Activated CD8-positive, alpha-beta memory T cell treated with anti-CD3 and anti-CD28 coated beads, Interleukin-2, amount 50 U/mL, for 48 hours (primary cell): ENCODE results near the gene ATF5.

Experiments used
- DNase-seq: peaks from one replicate; pipeline ENCODE4 v3.0.0-alpha.2; 2020

Gene ATF5

GRCh38 chr19:49894879-49895565 is 34.0 kb upstream of the ATF5 start:
- DNase-seq = peak; percentile 80

GRCh38 chr19:49895566-49896297 is 33.3 kb upstream of the ATF5 start:
- peak; percentile 74 for DNase-seq

DNA sequence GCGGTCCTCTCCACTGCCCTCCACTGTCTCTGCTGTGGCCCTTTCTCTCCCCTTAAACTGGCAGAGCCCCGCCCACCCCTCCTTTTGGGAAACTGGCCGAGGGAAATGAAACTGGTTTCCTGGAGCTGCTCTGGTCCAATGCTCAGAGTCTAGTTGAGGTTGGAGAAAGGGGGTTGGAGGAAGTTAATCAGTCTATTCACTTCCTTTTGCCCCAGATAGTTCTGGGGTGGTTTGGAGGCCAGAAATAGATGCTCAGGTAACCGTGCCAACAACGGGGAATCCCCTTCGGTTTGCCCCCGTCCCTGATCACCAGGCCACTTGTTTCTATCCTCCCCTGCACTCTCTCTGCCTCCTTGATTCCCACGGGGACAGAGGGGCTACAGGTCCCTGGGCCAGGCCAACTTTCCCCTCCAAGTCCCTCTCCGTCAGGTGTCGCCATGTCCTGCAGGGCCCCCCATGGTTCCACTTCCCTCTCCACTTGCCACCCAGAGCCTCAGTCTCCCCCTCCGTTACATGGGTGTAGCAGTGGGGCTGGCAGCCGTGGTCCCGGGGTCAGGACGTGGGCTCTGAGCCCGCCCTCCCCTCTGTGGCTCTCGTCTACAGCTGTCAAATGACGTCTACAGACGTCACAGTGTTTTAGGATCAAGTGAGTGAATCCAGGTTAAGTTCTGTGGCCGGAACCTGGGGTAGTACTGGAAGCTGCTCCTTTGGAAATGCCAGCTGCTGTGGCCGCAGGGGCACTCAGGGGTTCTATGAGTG is 32.0 kb upstream of the ATF5 start, which contains the start of gene IL4I1:
Gene IL4I1, minus strand, starts transcription at position 25 of the 759 bp plus-strand sequence. CDS start 727 bp downstream, outside the sequence.
- peak; percentile 78 for DNase-seq

DNA sequence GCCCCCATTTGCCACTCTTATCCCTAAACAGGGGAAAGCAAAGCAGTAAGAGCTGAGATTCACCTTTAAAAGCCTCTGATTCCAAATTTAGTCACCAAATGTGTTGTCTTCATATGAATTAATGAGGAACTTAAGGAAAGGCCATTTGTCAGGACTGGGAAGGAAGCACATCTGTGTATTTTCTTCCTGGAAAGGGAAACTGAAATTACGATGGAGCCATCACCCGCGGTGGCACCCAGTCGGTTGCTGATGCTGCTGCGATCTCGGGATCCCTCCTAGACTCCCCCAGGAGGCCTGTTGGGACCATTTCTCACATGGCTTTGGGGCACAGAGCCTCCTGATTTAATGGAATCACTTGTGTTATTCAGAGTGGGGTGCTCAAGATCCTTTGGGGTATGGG is 24.9 kb upstream of the ATF5 start:
- DNase-seq = no peak

DNA sequence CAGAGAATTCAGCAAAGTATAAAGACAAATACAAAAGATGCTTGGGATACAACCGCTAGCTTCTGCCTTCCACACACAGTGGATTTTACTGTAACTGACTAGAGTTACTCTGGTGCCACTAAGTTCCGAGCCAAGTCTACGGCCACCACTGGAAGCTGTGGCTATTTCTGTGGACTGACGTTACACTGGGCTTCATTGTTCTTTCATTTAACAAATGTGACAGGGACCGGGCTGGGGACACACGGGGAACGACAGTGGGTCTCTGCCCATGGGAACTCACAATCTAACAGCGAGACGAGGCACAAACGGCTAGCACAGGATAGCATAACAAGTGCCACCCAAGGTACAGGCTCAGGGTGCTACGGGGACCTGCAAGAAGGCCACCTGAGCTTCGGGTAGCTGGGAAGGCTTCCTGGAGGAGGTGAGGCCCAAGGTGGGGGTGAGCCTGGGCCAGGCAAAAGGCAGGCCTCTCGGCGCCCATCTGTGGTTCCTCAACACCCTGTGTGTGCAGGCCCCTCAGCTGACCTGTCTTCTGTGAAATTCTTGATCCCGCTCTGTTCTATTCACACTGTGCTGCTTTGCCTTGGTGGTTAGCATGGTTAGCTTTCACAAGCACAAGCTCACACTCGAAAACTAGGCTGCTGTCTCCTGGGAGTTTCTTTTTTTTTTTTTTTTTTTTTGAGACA is 22.0 kb upstream of the ATF5 start:
- no peak for DNase-seq

GRCh38 chr19:49907745-49908446 is 21.1 kb upstream of the ATF5 start:
- DNase-seq = no peak

DNA sequence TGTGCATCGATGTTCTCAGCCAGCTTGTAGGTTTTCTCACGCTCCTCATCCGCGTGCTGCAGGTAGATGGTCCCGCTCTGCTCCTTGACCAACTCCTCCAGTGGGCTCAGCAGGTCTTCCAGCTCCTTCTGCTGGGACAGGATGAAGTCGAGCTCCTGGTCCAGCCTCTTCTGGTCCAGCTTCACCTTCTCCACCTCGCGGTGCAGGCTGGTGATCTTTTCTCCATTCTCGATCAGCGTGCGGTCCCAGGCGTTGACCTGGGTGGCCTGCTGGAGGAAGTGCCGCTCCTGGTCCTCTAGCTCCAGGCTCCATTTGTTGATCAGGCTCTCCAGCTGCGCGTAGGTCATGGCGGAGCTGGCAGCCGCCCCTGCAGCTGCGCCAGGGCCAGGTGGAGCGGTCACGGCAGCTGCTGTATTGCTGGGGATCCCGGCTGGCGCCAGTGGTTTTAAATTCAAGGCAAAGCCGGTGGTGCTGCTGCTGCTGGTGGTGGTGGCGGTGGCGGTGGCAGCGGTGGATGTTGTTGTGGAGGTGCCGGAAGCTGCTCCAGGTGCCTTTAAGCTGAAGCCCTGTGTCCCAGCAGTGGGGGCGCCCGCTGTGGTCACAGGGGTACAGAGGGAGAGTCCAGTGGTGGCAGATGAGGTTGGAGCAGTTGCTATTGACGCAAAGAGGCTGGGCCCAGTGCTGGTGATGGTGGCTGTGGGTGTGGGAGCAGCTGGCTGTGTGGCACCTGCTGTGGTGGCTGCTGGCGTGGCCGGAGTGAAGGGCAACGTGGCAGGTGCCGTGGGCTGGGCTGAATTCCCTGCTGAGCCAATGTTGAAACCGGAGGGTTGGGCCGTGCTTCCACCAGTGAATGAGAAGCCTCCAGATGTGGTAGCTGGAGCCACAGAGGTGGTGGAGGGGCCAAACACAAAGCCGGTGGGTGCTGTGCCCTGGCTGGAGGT is 20.3 kb upstream of the ATF5 start:
- no peak for DNase-seq

DNA sequence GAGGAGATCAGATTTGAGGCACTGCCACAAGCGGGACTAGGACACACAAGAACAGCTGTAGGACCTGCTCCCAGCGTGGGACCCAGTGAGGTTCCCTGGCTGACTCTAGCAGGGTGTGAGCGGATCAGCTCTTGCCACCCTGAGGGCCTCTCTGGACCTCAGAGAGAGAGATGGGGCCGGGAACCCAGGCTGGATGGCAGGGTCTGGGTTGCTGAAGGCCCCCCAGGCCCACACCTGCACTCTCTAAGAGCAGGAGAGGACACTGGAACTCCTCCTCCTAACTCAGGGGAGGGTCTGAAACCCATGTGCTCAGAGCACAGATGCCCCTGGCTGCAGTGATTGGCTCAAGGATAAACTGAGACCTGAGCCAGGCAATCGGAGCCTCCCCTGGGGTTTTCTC is 18.8 kb upstream of the ATF5 start:
- no peak for DNase-seq

DNA sequence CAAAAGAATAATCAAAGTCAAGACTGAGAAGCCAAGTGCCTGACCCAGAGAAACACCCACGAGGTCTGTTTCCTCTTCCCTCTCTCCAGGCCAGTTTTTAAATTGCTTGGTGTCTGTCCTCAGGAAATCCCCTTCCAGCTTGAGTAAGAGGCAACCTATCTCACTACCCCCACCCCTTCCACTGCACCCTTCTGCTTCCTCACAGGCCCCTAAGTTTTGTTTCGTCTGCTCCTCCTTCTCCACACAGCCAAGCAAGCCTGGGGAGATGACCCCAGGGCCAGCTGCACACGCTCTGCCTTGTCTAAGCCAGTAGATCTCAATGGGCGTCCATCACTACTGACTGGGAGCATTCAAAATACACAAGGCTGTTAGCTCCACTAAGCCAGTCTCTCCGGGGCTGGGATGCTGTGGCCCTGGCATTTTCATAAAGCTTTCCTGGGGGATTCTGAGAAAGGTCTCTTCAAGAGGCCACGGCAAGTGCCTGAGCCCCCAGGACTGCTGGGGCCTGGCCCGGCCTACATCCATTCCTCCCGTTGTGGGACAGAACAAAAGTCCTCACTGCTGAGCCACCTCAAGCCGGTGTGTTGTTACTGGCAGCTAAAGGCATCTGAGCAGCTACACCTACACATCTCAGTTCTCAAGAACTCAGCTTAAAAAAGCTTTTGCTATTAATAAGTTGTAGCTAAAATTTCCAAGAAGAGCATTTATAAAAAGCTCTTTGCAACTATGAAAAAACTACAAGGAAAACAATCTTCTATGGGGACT is 17.4 kb upstream of the ATF5 start:
- no peak for DNase-seq

- no peak for DNase-seq
Measured at GRCh38 chr19:49912965-49913685, 15.9 kb upstream of the ATF5 start.

DNA sequence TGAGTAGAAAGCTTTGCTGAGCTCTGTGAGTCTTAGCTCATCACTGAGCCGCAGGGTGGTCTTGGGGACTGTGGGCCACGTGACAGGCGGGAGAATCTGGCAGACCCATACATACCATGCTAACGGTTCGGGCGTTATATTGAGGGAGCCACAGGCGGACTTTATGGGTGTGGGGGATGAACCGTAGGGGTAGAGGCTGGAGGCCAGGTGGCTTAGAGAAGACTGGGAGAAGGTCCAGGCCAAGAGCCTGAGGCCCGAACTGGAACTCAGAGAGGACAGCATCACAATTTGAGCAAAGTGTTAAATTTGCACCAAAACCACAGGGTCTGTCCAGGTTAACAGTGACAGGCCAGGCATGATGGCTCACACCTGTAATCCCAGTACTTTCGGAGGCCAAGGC is 15.3 kb upstream of the ATF5 start:
- no peak for DNase-seq

GRCh38 chr19:49915271-49915670 is 13.7 kb upstream of the ATF5 start:
- DNase-seq = no peak

DNA sequence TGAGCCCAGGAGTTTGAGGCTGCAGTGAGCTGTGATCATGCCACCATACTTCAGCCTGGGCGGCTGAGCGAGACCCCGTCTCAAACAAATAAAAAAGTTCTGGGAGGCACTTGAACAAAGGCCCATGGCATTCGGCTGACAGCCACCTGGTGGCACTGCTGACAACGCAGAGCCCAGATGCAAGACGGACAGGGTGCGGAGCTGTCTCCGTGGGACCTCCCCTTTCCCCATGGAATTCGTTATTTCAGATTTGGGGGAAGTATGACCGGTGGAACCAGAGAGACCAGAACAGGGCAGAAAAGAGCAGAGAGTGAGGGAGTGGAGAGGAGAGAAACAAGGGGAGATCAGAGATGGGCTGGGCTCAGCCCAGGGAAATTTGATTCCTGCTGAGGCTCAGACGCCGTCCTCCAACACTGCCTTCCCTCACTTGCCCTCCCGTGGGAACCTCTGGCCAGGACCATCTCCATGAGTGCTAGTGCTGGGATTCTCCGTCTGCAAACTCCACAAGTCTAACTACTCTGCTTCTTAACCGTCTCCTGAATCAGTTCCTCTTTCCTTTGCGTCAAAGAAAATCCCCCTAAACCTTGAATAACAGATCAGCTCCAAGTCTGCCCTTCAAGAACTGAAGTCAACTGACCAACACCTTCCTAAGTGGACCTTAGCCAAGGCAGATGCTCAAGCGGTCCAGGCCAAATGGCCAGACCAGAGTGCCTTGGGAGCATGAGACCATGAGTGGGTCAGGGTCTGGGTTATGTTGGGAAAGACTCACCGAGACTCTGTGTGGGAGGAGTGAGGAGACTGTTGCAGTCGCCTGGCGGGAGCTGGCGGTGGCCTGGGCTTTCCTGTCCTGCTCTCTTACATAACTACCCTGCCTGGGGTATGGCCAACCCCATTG is 11.9 kb upstream of the ATF5 start:
- no peak for DNase-seq

- DNase-seq = no peak
Measured at GRCh38 chr19:49918089-49918488, 10.9 kb upstream of the ATF5 start.

- no peak for DNase-seq
Measured at GRCh38 chr19:49920624-49921363, 8.2 kb upstream of the ATF5 start.

DNA sequence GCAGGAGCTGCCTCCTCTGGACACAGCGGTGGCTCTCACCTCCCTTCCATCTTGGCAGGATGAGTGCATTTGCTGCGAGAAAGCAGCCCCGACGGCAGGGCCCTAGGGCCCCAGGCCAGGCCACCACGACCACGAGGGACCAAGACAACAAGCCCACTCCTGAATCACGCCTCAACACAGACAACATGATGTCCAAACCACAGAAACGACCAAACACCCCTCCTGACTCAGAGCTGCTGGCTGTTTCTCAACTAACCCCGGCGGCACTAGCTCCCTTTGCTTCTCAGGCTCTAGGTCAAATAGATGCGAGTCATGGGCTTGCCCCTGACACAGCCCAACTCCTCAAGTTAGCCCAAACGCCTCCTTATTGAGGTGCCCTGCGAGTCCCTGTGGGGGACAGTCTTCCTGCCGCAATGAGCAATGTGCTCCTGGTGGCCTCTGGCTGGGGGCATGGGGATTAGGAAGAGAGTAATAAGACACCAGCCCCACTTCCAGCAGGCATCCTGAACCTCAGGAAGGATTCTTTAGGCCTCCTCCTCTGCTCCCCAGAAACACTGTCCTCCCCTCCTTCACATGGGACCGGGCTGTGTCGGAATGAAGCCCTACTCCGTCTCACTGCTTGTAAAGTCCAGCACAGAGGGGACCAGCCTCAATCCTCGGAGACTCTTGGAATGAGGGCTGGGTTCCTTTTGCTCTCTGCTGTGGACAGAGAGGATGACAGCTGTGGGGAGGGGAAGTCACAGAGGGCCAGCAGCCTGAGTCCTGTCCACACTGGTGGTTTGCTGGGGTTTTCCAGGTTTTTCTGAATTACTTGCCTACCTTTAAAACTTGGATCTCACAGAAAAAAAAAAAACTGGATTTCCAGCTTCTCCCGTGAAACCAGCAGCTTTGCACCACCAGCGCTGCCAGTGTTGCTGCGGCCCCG is 6.9 kb upstream of the ATF5 start:
- peak; percentile 68 for DNase-seq
